Measurements from ENCODE around the gene GPATCH2. TPM values are rescaled to one million over a fixed set of nuclear protein-coding genes. Genes with fewer than 3 reads are reported as not detected.

Gene GPATCH2
- total RNA-seq, 1 experiment from 2014 or later: 11.2 TPM

DNA sequence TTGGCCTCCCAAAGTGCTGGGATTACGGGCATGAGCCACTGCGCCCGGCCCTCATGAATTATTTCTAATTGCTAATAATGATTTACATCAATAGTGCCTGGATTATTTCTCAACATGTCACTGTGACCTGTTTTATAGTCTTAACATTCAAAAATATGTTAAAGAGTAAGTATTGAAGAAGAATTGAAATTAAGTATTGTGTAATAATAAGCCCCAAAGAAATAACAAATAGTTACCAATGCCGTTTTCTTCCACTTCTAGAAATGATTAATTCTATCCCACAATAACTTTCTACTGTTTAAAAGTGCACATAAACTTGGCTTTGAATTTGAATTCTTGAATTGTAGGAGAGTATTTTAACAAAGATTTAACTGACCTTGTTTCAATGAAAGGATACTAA, 19.8 kb upstream of the GPATCH2 start:
- Histone ChIP-seq H3K27ac (ENCODE audit: low read length) (no peak overlapping the region), H3K27me3 (ENCODE audit: control insufficient read depth, insufficient read depth, low read length) (no peaks in the 10 kb centered on the region), H3K36me3 (ENCODE audit: control insufficient read depth, insufficient read depth, low read length) (no peaks in the 10 kb centered on the region), H3K9me3 (ENCODE audit: control insufficient read depth, insufficient read depth, low read depth, low read length) (no peaks in the 10 kb centered on the region), H3K4me3 (ENCODE audit: low read depth in 2 of 2, low read length in 2 of 2) (no peak overlapping the region), H3K4me1 (ENCODE audit: control insufficient read depth, insufficient read depth, low read length) (no peaks in the 10 kb centered on the region)
- ChIA-PET POLR2A (no interaction called here), CTCF (no interaction called here)
- no peak for TF ChIP-seq POLR2AphosphoS5 (IDR thresholded peaks at IDR 0.05; ENCODE audit: low read depth, low read length)
- no peak for DNase-seq (ENCODE audit: low read depth, low spot score)
- BruUV-seq (replicated peaks): no TSS peak
- no peak for ATAC-seq
- intact Hi-C loops (cut with micrococcal nuclease; ENCODE audit: unreplicated experiment): no loop called here
- in situ Hi-C loops (cut with HindIII; ENCODE audit: low pct_unique_long_range_greater_than_20kb, low sequenced_read_pairs): no loop called here

DNA sequence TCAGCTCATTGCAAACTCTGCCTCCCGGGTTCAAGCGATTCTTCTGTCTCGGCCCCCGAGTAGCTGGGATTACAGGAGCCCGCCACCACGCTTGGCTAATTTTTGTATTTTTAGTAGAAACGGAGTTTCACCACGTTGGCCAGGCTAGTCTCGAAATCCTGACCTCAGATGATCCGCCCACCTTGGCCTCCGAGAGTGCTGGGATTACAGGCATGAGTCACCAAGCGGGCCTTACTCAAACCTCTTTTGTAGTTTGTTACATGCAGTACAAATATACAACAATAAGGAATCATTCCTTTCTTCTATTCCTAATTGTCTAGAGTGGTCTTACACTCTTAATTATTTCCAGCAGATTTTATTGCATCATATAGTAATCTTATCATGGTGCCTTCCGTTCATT, 16.9 kb upstream of the GPATCH2 start:
- H3K4me1 ChIP-seq (ENCODE audit: control insufficient read depth, insufficient read depth, low read length): no peaks in the 10 kb centered on the region
- POLR2A ChIA-PET: no interaction called here
- intact Hi-C loops (cut with micrococcal nuclease; ENCODE audit: unreplicated experiment): no loop called here
- BruUV-seq (replicated peaks): no TSS peak
- TF ChIP-seq, protein P1, sequence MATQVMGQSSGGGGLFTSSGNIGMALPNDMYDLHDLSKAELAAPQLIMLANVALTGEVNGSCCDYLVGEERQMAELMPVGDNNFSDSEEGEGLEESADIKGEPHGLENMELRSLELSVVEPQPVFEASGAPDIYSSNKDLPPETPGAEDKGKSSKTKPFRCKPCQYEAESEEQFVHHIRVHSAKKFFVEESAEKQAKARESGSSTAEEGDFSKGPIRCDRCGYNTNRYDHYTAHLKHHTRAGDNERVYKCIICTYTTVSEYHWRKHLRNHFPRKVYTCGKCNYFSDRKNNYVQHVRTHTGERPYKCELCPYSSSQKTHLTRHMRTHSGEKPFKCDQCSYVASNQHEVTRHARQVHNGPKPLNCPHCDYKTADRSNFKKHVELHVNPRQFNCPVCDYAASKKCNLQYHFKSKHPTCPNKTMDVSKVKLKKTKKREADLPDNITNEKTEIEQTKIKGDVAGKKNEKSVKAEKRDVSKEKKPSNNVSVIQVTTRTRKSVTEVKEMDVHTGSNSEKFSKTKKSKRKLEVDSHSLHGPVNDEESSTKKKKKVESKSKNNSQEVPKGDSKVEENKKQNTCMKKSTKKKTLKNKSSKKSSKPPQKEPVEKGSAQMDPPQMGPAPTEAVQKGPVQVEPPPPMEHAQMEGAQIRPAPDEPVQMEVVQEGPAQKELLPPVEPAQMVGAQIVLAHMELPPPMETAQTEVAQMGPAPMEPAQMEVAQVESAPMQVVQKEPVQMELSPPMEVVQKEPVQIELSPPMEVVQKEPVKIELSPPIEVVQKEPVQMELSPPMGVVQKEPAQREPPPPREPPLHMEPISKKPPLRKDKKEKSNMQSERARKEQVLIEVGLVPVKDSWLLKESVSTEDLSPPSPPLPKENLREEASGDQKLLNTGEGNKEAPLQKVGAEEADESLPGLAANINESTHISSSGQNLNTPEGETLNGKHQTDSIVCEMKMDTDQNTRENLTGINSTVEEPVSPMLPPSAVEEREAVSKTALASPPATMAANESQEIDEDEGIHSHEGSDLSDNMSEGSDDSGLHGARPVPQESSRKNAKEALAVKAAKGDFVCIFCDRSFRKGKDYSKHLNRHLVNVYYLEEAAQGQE (IDR thresholded peaks at IDR 0.05; ENCODE audit: insufficient read depth in 1 of 2, low read depth in 2 of 2, low read length in 1 of 2): no peak
- TF ChIP-seq SIN3A (IDR thresholded peaks at IDR 0.05; ENCODE audit: borderline replicate concordance, insufficient read depth, low read depth, low read length): no peak
- no peak for TF ChIP-seq POLR2AphosphoS5 (IDR thresholded peaks at IDR 0.05; ENCODE audit: low read depth, low read length)
- TF ChIP-seq TCF7L2 (IDR thresholded peaks at IDR 0.05; ENCODE audit: low read depth, low read length): no peak
- TF ChIP-seq, protein P2, sequence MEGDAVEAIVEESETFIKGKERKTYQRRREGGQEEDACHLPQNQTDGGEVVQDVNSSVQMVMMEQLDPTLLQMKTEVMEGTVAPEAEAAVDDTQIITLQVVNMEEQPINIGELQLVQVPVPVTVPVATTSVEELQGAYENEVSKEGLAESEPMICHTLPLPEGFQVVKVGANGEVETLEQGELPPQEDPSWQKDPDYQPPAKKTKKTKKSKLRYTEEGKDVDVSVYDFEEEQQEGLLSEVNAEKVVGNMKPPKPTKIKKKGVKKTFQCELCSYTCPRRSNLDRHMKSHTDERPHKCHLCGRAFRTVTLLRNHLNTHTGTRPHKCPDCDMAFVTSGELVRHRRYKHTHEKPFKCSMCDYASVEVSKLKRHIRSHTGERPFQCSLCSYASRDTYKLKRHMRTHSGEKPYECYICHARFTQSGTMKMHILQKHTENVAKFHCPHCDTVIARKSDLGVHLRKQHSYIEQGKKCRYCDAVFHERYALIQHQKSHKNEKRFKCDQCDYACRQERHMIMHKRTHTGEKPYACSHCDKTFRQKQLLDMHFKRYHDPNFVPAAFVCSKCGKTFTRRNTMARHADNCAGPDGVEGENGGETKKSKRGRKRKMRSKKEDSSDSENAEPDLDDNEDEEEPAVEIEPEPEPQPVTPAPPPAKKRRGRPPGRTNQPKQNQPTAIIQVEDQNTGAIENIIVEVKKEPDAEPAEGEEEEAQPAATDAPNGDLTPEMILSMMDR (IDR thresholded peaks at IDR 0.05): no peak
- CTCF ChIA-PET: no interaction called here
- H3K4me3 ChIP-seq (ENCODE audit: low read depth in 2 of 2, low read length in 2 of 2): no peak overlapping the region
- no peaks in the 10 kb centered on the region for H3K36me3 ChIP-seq (ENCODE audit: control insufficient read depth, insufficient read depth, low read length)
- no peaks in the 10 kb centered on the region for H3K9me3 ChIP-seq (ENCODE audit: control insufficient read depth, insufficient read depth, low read depth, low read length)
- ATAC-seq (no peak), DNase-seq (ENCODE audit: low read depth, low spot score) (no peak)
- in situ Hi-C loops (cut with HindIII; ENCODE audit: low pct_unique_long_range_greater_than_20kb, low sequenced_read_pairs): no loop called here
- H3K27ac ChIP-seq (ENCODE audit: low read length): no peak overlapping the region
- no peaks in the 10 kb centered on the region for H3K27me3 ChIP-seq (ENCODE audit: control insufficient read depth, insufficient read depth, low read length)

DNA sequence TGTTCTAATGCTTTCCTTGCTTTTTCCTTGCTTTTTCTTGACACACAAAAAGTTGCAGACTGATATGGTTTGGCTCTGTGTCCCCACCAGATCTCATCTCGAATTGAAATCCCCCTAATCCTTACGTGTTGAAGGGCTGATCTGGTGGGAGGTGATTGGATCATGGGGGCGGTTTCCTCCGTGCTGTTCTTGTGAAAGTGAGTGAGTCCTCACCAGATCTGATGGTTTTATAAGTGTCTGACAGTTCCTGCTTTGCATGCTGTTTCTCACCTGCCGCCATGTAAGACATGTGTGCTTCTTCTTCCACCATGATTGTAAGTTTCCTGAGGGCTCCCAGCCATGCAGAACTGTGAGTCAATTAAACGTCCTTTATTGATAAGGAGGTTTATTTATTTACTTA, 11.6 kb upstream of the GPATCH2 start:
- in situ Hi-C loops (cut with HindIII; ENCODE audit: low pct_unique_long_range_greater_than_20kb, low sequenced_read_pairs): no loop called here
- intact Hi-C loops (cut with micrococcal nuclease; ENCODE audit: unreplicated experiment): no loop called here
- ChIA-PET CTCF (no interaction called here), POLR2A (no interaction called here)
- Histone ChIP-seq H3K27ac (ENCODE audit: low read length) (no peak overlapping the region), H3K4me1 (ENCODE audit: control insufficient read depth, insufficient read depth, low read length) (no peaks in the 10 kb centered on the region), H3K9me3 (ENCODE audit: control insufficient read depth, insufficient read depth, low read depth, low read length) (no peaks in the 10 kb centered on the region), H3K27me3 (ENCODE audit: control insufficient read depth, insufficient read depth, low read length) (no peaks in the 10 kb centered on the region; the same call in 1 of the 2 replicates), H3K4me3 (ENCODE audit: low read depth in 2 of 2, low read length in 2 of 2) (no peak overlapping the region), H3K36me3 (ENCODE audit: control insufficient read depth, insufficient read depth, low read length) (no peaks in the 10 kb centered on the region)
- TF ChIP-seq TCF7L2 (IDR thresholded peaks at IDR 0.05; ENCODE audit: low read depth, low read length): no peak
- TF ChIP-seq, protein P2 (IDR thresholded peaks at IDR 0.05): no peak
- TF ChIP-seq, protein P1 (IDR thresholded peaks at IDR 0.05; ENCODE audit: insufficient read depth in 1 of 2, low read depth in 2 of 2, low read length in 1 of 2): no peak
- no TSS peak for BruUV-seq (replicated peaks)
- DNase-seq (ENCODE audit: low read depth, low spot score): no peak
- ATAC-seq: no peak
